ENCODE measurements around the gene SNRNP25.

Gene SNRNP25

GRCh38 chr16:104928-105327 is 51.3 kb downstream of the SNRNP25 start:
- no peak for DNase-seq

DNA sequence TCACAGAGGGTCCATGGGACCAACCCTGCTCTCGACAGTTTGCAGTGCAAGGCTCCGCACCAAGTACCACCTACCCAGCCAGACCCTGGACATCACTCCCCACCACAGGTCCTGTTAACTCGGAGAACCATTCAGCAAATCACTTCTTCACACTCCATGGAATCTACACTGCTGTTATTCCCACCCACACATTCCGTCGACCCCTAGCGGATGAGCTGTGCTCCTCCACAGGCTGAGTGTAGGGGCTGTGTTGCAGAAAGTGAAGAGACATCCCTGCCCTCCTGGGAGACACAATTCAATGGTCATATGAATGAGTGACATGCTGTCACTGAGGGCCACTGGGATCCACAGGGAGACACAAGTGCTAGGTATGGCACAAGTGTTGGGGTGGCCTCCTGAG is 51.9 kb downstream of the SNRNP25 start:
- no peak for DNase-seq

GRCh38 chr16:106623-107324 is 53.1 kb downstream of the SNRNP25 start:
- DNase-seq: peak; percentile 20
